H1 (cell line): Measurements from ENCODE around the gene PTPA. TPM values are rescaled to one million over a fixed set of nuclear protein-coding genes. Genes with fewer than 3 reads are reported as not detected.

Source experiments
- CTCF ChIA-PET: fragments of 300-600 bp; sonication (Branson Sonifier 250); formaldehyde crosslinking; loops from one replicate; lab custom pipeline; 2021; ENCODE audit not compliant: partially characterized antibody; lab: Charles Lee
- POLR2A ChIA-PET: fragments of 300-600 bp; sonication (Branson Sonifier 250); formaldehyde crosslinking; loops from one replicate; lab custom pipeline; 2021; ENCODE audit warnings: inconsistent platforms; ENCODE audit not compliant: partially characterized antibody; lab: Charles Lee
- DNase-seq, 2 experiments: peaks; one replicate each; pipeline versions ENCODE4 v3.0.0 to v3.0.0-alpha.2; 2010 to 2022; ENCODE audit warnings: low spot score in 2 of 2, low read depth in 1 of 2, mixed read lengths in 1 of 2
- FAIRE-seq: peaks from 2 replicates; lab custom pipeline; 2011; peaks lifted over from hg19 to GRCh38; lab: Jason Lieb, UNC
- H2AFZ ChIP-seq: 2 replicates; pipeline ENCODE4 v1.8.1; 2012; ENCODE audit warnings: low read length, inconsistent platforms
- H2AK5ac ChIP-seq: 2 replicates; pipeline ENCODE4 v1.6.1; 2013; ENCODE audit warnings: low read depth, low read length
- H2BK120ac ChIP-seq: replicated peaks from 2 replicates; pipeline ENCODE3; 2013; ENCODE audit warnings: low read depth, low read length, inconsistent platforms
- H2BK12ac ChIP-seq: 2 replicates; pipeline ENCODE4 v1.6.1; 2013; ENCODE audit warnings: low read depth, low read length
- H2BK15ac ChIP-seq: 2 replicates; pipeline ENCODE4 v1.6.1; 2013; ENCODE audit warnings: low read length
- H2BK20ac ChIP-seq: 2 replicates; pipeline ENCODE4 v1.6.1; 2013; ENCODE audit warnings: low read length
- H2BK5ac ChIP-seq: 2 replicates; pipeline ENCODE4 v1.6.1; 2013; ENCODE audit warnings: low read depth, low read length
- H3K14ac ChIP-seq: 2 replicates; pipeline ENCODE4 v1.6.1; 2013; ENCODE audit warnings: inconsistent platforms; ENCODE audit not compliant: insufficient read length
- H3K18ac ChIP-seq: 2 replicates; pipeline ENCODE4 v1.6.1; 2013; ENCODE audit warnings: low read length; ENCODE audit errors: extremely low read depth
- H3K23ac ChIP-seq: 2 replicates; pipeline ENCODE4 v1.6.1; 2013; ENCODE audit warnings: inconsistent platforms; ENCODE audit not compliant: insufficient read length
- H3K23me2 ChIP-seq: 2 replicates; pipeline ENCODE4 v1.6.1; 2013; ENCODE audit warnings: low read depth, low read length
- H3K27ac ChIP-seq: 2 replicates; pipeline ENCODE4 v1.6.1; 2011; ENCODE audit warnings: low read depth, low read length, inconsistent platforms
- H3K27me3 ChIP-seq, 4 experiments: replicated peaks in 1 of 4; 1 replicate in 1 of 4; 2 replicates in 3 of 4; pipeline versions ENCODE4 v1.6.1 to v1.8.1; 2011 to 2013; ENCODE audit warnings: low read length in 3 of 4, mild to moderate bottlenecking in 3 of 4, inconsistent platforms in 2 of 4, mixed read lengths in 2 of 4, moderate library complexity in 1 of 4; ENCODE audit not compliant: control insufficient read depth in 3 of 4, insufficient read depth in 3 of 4; ENCODE audit errors: extremely low read depth in 1 of 4
- H3K36me3 ChIP-seq, 4 experiments: 2 replicates each; pipeline versions ENCODE4 v1.6.1 to v1.8.1; 2011 to 2013; ENCODE audit warnings: mild to moderate bottlenecking in 4 of 4, low read length in 3 of 4, moderate library complexity in 2 of 4, control low read depth in 1 of 4, inconsistent platforms in 1 of 4; ENCODE audit not compliant: insufficient read depth in 4 of 4, control insufficient read depth in 2 of 4
- H3K4ac ChIP-seq: replicated peaks from 2 replicates; pipeline ENCODE3; 2013; ENCODE audit warnings: low read length, low read depth, mixed read lengths, inconsistent platforms; ENCODE audit not compliant: insufficient read length
- H3K4me1 ChIP-seq, 4 experiments: replicated peaks in 1 of 4; 1 replicate in 1 of 4; 2 replicates in 3 of 4; pipeline versions ENCODE4 v1.6.1 to v1.8.1; 2011 to 2013; ENCODE audit warnings: low read length in 3 of 4, inconsistent platforms in 2 of 4, mixed read lengths in 1 of 4; ENCODE audit not compliant: insufficient read depth in 4 of 4, control insufficient read depth in 3 of 4
- H3K4me2 ChIP-seq, 2 experiments: 2 replicates each; pipeline versions ENCODE4 v1.6.1 to v1.8.1; 2011 to 2013; ENCODE audit warnings: low read depth in 2 of 2, low read length in 2 of 2, control low read depth in 1 of 2, inconsistent platforms in 1 of 2, mild to moderate bottlenecking in 1 of 2; ENCODE audit not compliant: insufficient read depth in 1 of 2
- H3K4me3 ChIP-seq, 4 experiments: fragments of 200-600, 300-600 bp in 1 of 4; sonication (generic), shearing (Covaris generic), sonication (Bioruptor Twin) in 1 of 4; 2 replicates each; pipeline versions ENCODE4 v1.5.1 to v1.8.1; 2011 to 2016; ENCODE audit warnings: low read length in 4 of 4, low read depth in 3 of 4, control low read depth in 2 of 4, inconsistent platforms in 2 of 4, mild to moderate bottlenecking in 2 of 4, mixed read lengths in 1 of 4, moderate library complexity in 1 of 4; ENCODE audit not compliant: insufficient read depth in 2 of 4; ENCODE audit errors: extremely low read depth in 1 of 4
- H3K56ac ChIP-seq: replicated peaks from 2 replicates; pipeline ENCODE3; 2013; ENCODE audit warnings: low read depth, mild to moderate bottlenecking, mixed read lengths, low read length, inconsistent platforms; ENCODE audit not compliant: insufficient read length
- H3K79me1 ChIP-seq: 2 replicates; pipeline ENCODE4 v1.6.1; 2013; ENCODE audit warnings: low read depth, low read length, control low read depth
- H3K79me2 ChIP-seq, 2 experiments: 2 replicates each; pipeline versions ENCODE4 v1.6.1 to v1.8.1; 2012 to 2013; ENCODE audit warnings: low read length in 2 of 2, mild to moderate bottlenecking in 2 of 2, inconsistent platforms in 1 of 2; ENCODE audit not compliant: insufficient read depth in 2 of 2, control insufficient read depth in 1 of 2
- H3K9ac ChIP-seq, 4 experiments: replicated peaks in 1 of 4; 1 replicate in 1 of 4; 2 replicates in 3 of 4; pipeline versions ENCODE4 v1.6.1 to v1.8.1; 2011 to 2013; ENCODE audit warnings: low read depth in 3 of 4, low read length in 3 of 4, control low read depth in 2 of 4, mild to moderate bottlenecking in 2 of 4, moderate library complexity in 2 of 4, inconsistent platforms in 1 of 4; ENCODE audit errors: extremely low read depth in 1 of 4
- H3K9me3 ChIP-seq, 2 experiments: 2 replicates each; pipeline versions ENCODE4 v1.6.1 to v1.8.1; 2012 to 2013; ENCODE audit warnings: mild to moderate bottlenecking in 2 of 2, moderate library complexity in 2 of 2, control low read depth in 1 of 2, inconsistent platforms in 1 of 2, low read depth in 1 of 2, low read length in 1 of 2, mixed read lengths in 1 of 2; ENCODE audit not compliant: insufficient read depth in 2 of 2
- H4K20me1 ChIP-seq, 2 experiments: replicated peaks in 1 of 2; 2 replicates each; pipeline versions ENCODE3 to v1.8.1; 2011 to 2013; ENCODE audit warnings: inconsistent platforms in 2 of 2, low read length in 2 of 2, mild to moderate bottlenecking in 1 of 2; ENCODE audit not compliant: insufficient read depth in 2 of 2, control insufficient read depth in 1 of 2
- H4K5ac ChIP-seq: 2 replicates; pipeline ENCODE4 v1.6.1; 2013; ENCODE audit warnings: low read length, low read depth, mixed read lengths, inconsistent platforms; ENCODE audit not compliant: insufficient read length
- H4K8ac ChIP-seq: 2 replicates; pipeline ENCODE4 v1.8.0; 2013; ENCODE audit warnings: mild to moderate bottlenecking, moderate library complexity, low read length, inconsistent platforms; ENCODE audit not compliant: insufficient read depth; ENCODE audit errors: extremely low read depth
- H4K91ac ChIP-seq: replicated peaks from 2 replicates; pipeline ENCODE3; 2013; ENCODE audit warnings: low read length, mixed read lengths, inconsistent platforms; ENCODE audit not compliant: insufficient read length
- ASH2L ChIP-seq: fragments of 200-600, 300-600 bp; sonication (generic); IDR thresholded peaks from one replicate; pipeline ENCODE4 v1.7.1; 2017; ENCODE audit warnings: low read length
- ATF3 ChIP-seq: IDR thresholded peaks from 2 replicates; pipeline ENCODE4 v1.6.1; 2011; ENCODE audit warnings: low read depth, mild to moderate bottlenecking, low read length; ENCODE audit not compliant: insufficient read depth
- BCL11A ChIP-seq, 2 experiments: IDR thresholded peaks; one replicate each; pipeline ENCODE4 v1.6.1; 2011; ENCODE audit warnings: low read depth in 2 of 2, low read length in 2 of 2, mild to moderate bottlenecking in 2 of 2
- JUN ChIP-seq: IDR thresholded peaks from 2 replicates; pipeline ENCODE4 v1.6.1; 2011; ENCODE audit warnings: low read depth, mild to moderate bottlenecking, improper control_type of control experiment, low read length
- PHF8 ChIP-seq: fragments of 200-600 bp; sonication (generic); conservative IDR thresholded peaks from 2 replicates; pipeline ENCODE4 v1.7.1; 2012; ENCODE audit warnings: low read depth, mild to moderate bottlenecking, inconsistent platforms, low read length, moderate library complexity
- WGBS, 2 experiments: shearing (Covaris generic) in 1 of 2; methylation state at CpG; one replicate each; pipeline versions ENCODE4 v1.1.6 to v1.1.7; 2013 to 2015; ENCODE audit warnings: low lambda C conversion rate in 2 of 2, mixed read lengths in 2 of 2, inconsistent platforms in 1 of 2, low coverage in 1 of 2, missing lambda C conversion rate in 1 of 2; ENCODE audit not compliant: insufficient replicate concordance in 2 of 2, insufficient coverage in 1 of 2, insufficient read length in 1 of 2; ENCODE audit errors: extremely low coverage in 1 of 2, missing lambda C conversion rate in 1 of 2; 5-methylcytosine and 5-hydroxymethylcytosine counted together
- polyA plus RNA-seq, 7 experiments: library from polyadenylated mRNA; depleted of rRNA in 3 of 7; stranded (reverse) in 5 of 7; unstranded in 2 of 7; fragments of >200 nt in 5 of 7; fragments of 200-250 nt in 2 of 7; gene quantifications; 1 replicate in 5 of 7; 2 replicates in 1 of 7; 4 replicates in 1 of 7; pipeline versions ENCODE4 v1.2.1 to v1.2.3, GENCODE V29; 2011 to 2013; ENCODE audit warnings: missing spikeins in 2 of 7, mixed read lengths in 2 of 7
- total RNA-seq: library from RNA; stranded (reverse); fragmentation: NEBNext Ultra II Directional; extraction: Animal tissue kit (Norgen Biotek cat#: 25700); gene quantifications from 2 replicates; pipeline ENCODE4 v1.2.1, GENCODE V29; 2021

Gene PTPA
- total and polyA plus RNA-seq, 2 of the 8 experiments (the other 6 are each of a cell fraction or from before 2014, with no cell fraction given) = 114 to 145 TPM

- no peak overlapping the region for H2BK15ac ChIP-seq
- H3K14ac ChIP-seq = no peak overlapping the region
- H3K79me1 ChIP-seq = no peaks in the 10 kb centered on the region
- FAIRE-seq = no peak
- no peak for TF ChIP-seq ATF3
- no peak for TF ChIP-seq PHF8
- TF ChIP-seq BCL11A (IDR thresholded peaks at IDR 0.05; ENCODE audit: low read depth in 2 of 2, low read length in 2 of 2) = no peak
- TF ChIP-seq JUN = no peak
- no peak for TF ChIP-seq ASH2L
- no peak overlapping the region for H2BK5ac ChIP-seq
- H3K27me3 ChIP-seq = peaks cover 35 to 65% (median 64%) of the 10 kb centered on the region in 4 experiments
- H3K36me3 ChIP-seq = no peaks in the 10 kb centered on the region
- H2BK12ac ChIP-seq = no peak overlapping the region
- H2AK5ac ChIP-seq = no peak overlapping the region
- ChIA-PET POLR2A (interaction anchor here (0.7 to 1.5 kb wide), 3 partner anchors 40 to 406 kb away, joined by 3 read pairs; no protein-coding TSS in a partner anchor), CTCF (interaction anchor here (0.6 to 27.8 kb wide), 34 partner anchors 10 to 450 kb away, joined by 3 to 831 read pairs (median 4); no protein-coding TSS in a partner anchor)
- H3K79me2 ChIP-seq = no peaks in the 10 kb centered on the region
- H2BK20ac ChIP-seq = no peak overlapping the region
- H2BK120ac ChIP-seq = no peak overlapping the region
- no peak overlapping the region for H3K9ac ChIP-seq
- no peak overlapping the region for H3K56ac ChIP-seq
- no peak overlapping the region for H3K4me2 ChIP-seq
- 80% methylated on average over 4 of the region's 4 CpGs; no CpG with 5 or more reads in 1 of the 2 experiments for WGBS, 2 experiments
- H4K91ac ChIP-seq = no peak overlapping the region
- no peak overlapping the region for H3K4me3 ChIP-seq
- peaks cover 0 to 11% (median 9%) of the 10 kb centered on the region in 4 experiments; a peak in 5 of 7 replicates for H3K4me1 ChIP-seq
- peaks cover 3 to 12% of the 10 kb centered on the region in 2 experiments for H4K20me1 ChIP-seq
- H3K23me2 ChIP-seq = peaks cover 18% of the 10 kb centered on the region
- no peak overlapping the region for H3K18ac ChIP-seq
- H4K5ac ChIP-seq = no peak overlapping the region
- no peak overlapping the region for H3K23ac ChIP-seq
- no peak overlapping the region for H4K8ac ChIP-seq
- peaks cover 0 to 3% of the 10 kb centered on the region in 2 experiments; a peak in 2 of 4 replicates for H3K9me3 ChIP-seq
- DNase-seq = no peak
- no peak overlapping the region for H3K4ac ChIP-seq
- no peak overlapping the region for H2AFZ ChIP-seq
- H3K27ac ChIP-seq = no peak overlapping the region
Measured at GRCh38 chr9:129182122-129182521, 70.9 kb downstream of the PTPA start.
